SJCRH30 (cell line): ENCODE results near the gene BCAP31. TPM values are rescaled to one million over a fixed set of nuclear protein-coding genes. Genes with fewer than 3 reads are reported as not detected.
A peak's percentile ranks its signal among the peaks of the same experiment; 100 is the strongest.
"Not testable (repeated sequence)": the region's sequence is repeated elsewhere in the genome, so short reads cannot be mapped to it uniquely, and the experiment has no call there.

ENCODE experiments used
- DNase-seq, 2 experiments: peaks; one replicate each; pipeline ENCODE4 v3.0.0-alpha.2; 2015 to 2020
- H3K27ac ChIP-seq: fragments of 250-450 bp; sonication (Bioruptor Pico); 2 replicates; pipeline ENCODE4 v1.5.1; 2020; ENCODE audit warnings: mild to moderate bottlenecking, moderate library complexity
- H3K27me3 ChIP-seq: fragments of 250-450 bp; sonication (Bioruptor Pico); 2 replicates; pipeline ENCODE4 v1.5.1; 2020; ENCODE audit warnings: mild to moderate bottlenecking, moderate library complexity
- H3K36me3 ChIP-seq: fragments of 250-450 bp; sonication (Bioruptor Pico); 2 replicates; pipeline ENCODE4 v1.5.1; 2020; ENCODE audit warnings: mild to moderate bottlenecking, moderate library complexity
- H3K4me1 ChIP-seq: fragments of 250-450 bp; sonication (Bioruptor Pico); 2 replicates; pipeline ENCODE4 v1.5.1; 2020; ENCODE audit warnings: mild to moderate bottlenecking, moderate library complexity
- H3K4me3 ChIP-seq: fragments of 250-450 bp; sonication (Bioruptor Pico); 2 replicates; pipeline ENCODE4 v1.5.1; 2020; ENCODE audit warnings: mild to moderate bottlenecking, moderate library complexity
- H3K9me3 ChIP-seq: fragments of 250-450 bp; sonication (Bioruptor Pico); replicated peaks from 2 replicates; pipeline ENCODE4 v1.5.1; 2020; ENCODE audit warnings: mild to moderate bottlenecking, moderate library complexity
- total RNA-seq: library from RNA; depleted of rRNA; stranded (reverse); fragments of >200 nt; shearing (Covaris generic); gene quantifications from 2 replicates; pipeline ENCODE4 v1.2.3, GENCODE V29; 2014

The BCAP31 gene
- total RNA-seq, 1 experiment from 2014 or later = 78.0 TPM

- Histone ChIP-seq H3K27me3 (no peaks in the 10 kb centered on the region), H3K36me3 (peaks cover 5% of the 10 kb centered on the region; the same call in 1 of the 2 replicates), H3K27ac (no peak overlapping the region), H3K4me3 (no peak overlapping the region), H3K4me1 (no peaks in the 10 kb centered on the region), H3K9me3 (no peaks in the 10 kb centered on the region)
- DNase-seq = no peak
Observed at GRCh38 chrX:153719701-153720100, 4.5 kb downstream of the BCAP31 start.

- H3K36me3 ChIP-seq = peaks cover 5% of the 10 kb centered on the region; the same call in 1 of the 2 replicates
- no peaks in the 10 kb centered on the region for H3K4me1 ChIP-seq
- no peak overlapping the region for H3K27ac ChIP-seq
- H3K27me3 ChIP-seq = no peaks in the 10 kb centered on the region
- H3K9me3 ChIP-seq = no peaks in the 10 kb centered on the region
- H3K4me3 ChIP-seq = no peak overlapping the region
- DNase-seq = no peak
Observed at GRCh38 chrX:153719238-153719637, 4.9 kb downstream of the BCAP31 start.

- no peaks in the 10 kb centered on the region for H3K27me3 ChIP-seq
- H3K27ac ChIP-seq = no peak overlapping the region
- H3K9me3 ChIP-seq = no peaks in the 10 kb centered on the region
- DNase-seq = no peak
- peaks cover 5% of the 10 kb centered on the region; the same call in 1 of the 2 replicates for H3K36me3 ChIP-seq
- no peak overlapping the region for H3K4me3 ChIP-seq
- H3K4me1 ChIP-seq = no peaks in the 10 kb centered on the region
Observed at GRCh38 chrX:153717445-153717844, 6.7 kb downstream of the BCAP31 start.

- H3K27ac ChIP-seq = no peak overlapping the region
- no peaks in the 10 kb centered on the region for H3K4me1 ChIP-seq
- DNase-seq = no peak
- no peaks in the 10 kb centered on the region for H3K9me3 ChIP-seq
- H3K4me3 ChIP-seq = no peak overlapping the region
- peaks cover 3% of the 10 kb centered on the region; the same call in 1 of the 2 replicates for H3K36me3 ChIP-seq
- H3K27me3 ChIP-seq = no peaks in the 10 kb centered on the region
Observed at GRCh38 chrX:153714256-153714655, 9.9 kb downstream of the BCAP31 start.

- no peaks in the 10 kb centered on the region for H3K4me1 ChIP-seq
- no peak overlapping the region for H3K4me3 ChIP-seq
- DNase-seq = no peak
- H3K9me3 ChIP-seq = no peaks in the 10 kb centered on the region
- H3K27ac ChIP-seq = no peak overlapping the region
- no peaks in the 10 kb centered on the region for H3K27me3 ChIP-seq
- no peaks in the 10 kb centered on the region; the same call in 1 of the 2 replicates for H3K36me3 ChIP-seq
Observed at GRCh38 chrX:153709726-153710674, 14.2 kb downstream of the BCAP31 start.

- Histone ChIP-seq H3K27me3 (no peaks in the 10 kb centered on the region), H3K4me3 (no peak overlapping the region), H3K4me1 (no peaks in the 10 kb centered on the region), H3K9me3 (no peaks in the 10 kb centered on the region), H3K27ac (no peak overlapping the region), H3K36me3 (no peaks in the 10 kb centered on the region)
- peak; percentile 55 to 60 for DNase-seq
Observed at GRCh38 chrX:153708415-153708814, 15.8 kb downstream of the BCAP31 start.

GRCh38 chrX:153707406-153707805, 16.8 kb downstream of the BCAP31 start:
- no peaks in the 10 kb centered on the region for H3K4me1 ChIP-seq
- no peak for DNase-seq
- H3K9me3 ChIP-seq = no peaks in the 10 kb centered on the region
- no peak overlapping the region for H3K4me3 ChIP-seq
- H3K27me3 ChIP-seq = no peaks in the 10 kb centered on the region
- H3K36me3 ChIP-seq = no peaks in the 10 kb centered on the region
- no peak overlapping the region for H3K27ac ChIP-seq

GRCh38 chrX:153706799-153707198, 17.4 kb downstream of the BCAP31 start:
- Histone ChIP-seq H3K4me3 (no peak overlapping the region), H3K4me1 (no peaks in the 10 kb centered on the region), H3K9me3 (no peaks in the 10 kb centered on the region), H3K27ac (no peak overlapping the region), H3K36me3 (no peaks in the 10 kb centered on the region), H3K27me3 (no peaks in the 10 kb centered on the region)
- DNase-seq = no peak

GRCh38 chrX:153705403-153706060, 18.7 kb downstream of the BCAP31 start:
- not testable (repeated sequence) for H3K36me3 ChIP-seq, H3K4me3 ChIP-seq, H3K4me1 ChIP-seq, H3K27ac ChIP-seq, H3K27me3 ChIP-seq, DNase-seq, H3K9me3 ChIP-seq

GRCh38 chrX:153704631-153705402, 19.4 kb downstream of the BCAP31 start:
- not testable (repeated sequence) for DNase-seq, H3K27me3 ChIP-seq, H3K4me3 ChIP-seq, H3K9me3 ChIP-seq, H3K36me3 ChIP-seq, H3K27ac ChIP-seq, H3K4me1 ChIP-seq

- H3K4me1 ChIP-seq = no peaks in the 10 kb centered on the region
- H3K27ac ChIP-seq = no peak overlapping the region
Observed at GRCh38 chrX:153704021-153704526, 20.1 kb downstream of the BCAP31 start.

GRCh38 chrX:153703036-153703370, 21.2 kb downstream of the BCAP31 start:
- DNase-seq = no peak
- H3K4me3 ChIP-seq = no peak overlapping the region
- H3K27me3 ChIP-seq = no peaks in the 10 kb centered on the region
- H3K36me3 ChIP-seq = no peaks in the 10 kb centered on the region
- no peaks in the 10 kb centered on the region for H3K9me3 ChIP-seq
- no peaks in the 10 kb centered on the region for H3K4me1 ChIP-seq
- no peak overlapping the region for H3K27ac ChIP-seq

More at GRCh38 chrX:153704021-153704526, 20.1 kb downstream of the BCAP31 start:
- no peaks in the 10 kb centered on the region for H3K9me3 ChIP-seq
- H3K36me3 ChIP-seq = no peaks in the 10 kb centered on the region
- DNase-seq = no peak
- H3K27me3 ChIP-seq = no peaks in the 10 kb centered on the region
- H3K4me3 ChIP-seq = no peak overlapping the region

- no peak for DNase-seq
- Histone ChIP-seq H3K27me3 (no peaks in the 10 kb centered on the region), H3K36me3 (no peaks in the 10 kb centered on the region), H3K4me1 (no peaks in the 10 kb centered on the region), H3K9me3 (no peaks in the 10 kb centered on the region), H3K4me3 (no peak overlapping the region), H3K27ac (no peak overlapping the region)
Observed at GRCh38 chrX:153702336-153703035, 21.7 kb downstream of the BCAP31 start.

GRCh38 chrX:153701706-153702105, 22.5 kb downstream of the BCAP31 start:
- Histone ChIP-seq H3K27ac (no peak overlapping the region), H3K36me3 (no peaks in the 10 kb centered on the region), H3K27me3 (no peaks in the 10 kb centered on the region), H3K4me3 (no peak overlapping the region), H3K4me1 (no peaks in the 10 kb centered on the region), H3K9me3 (no peaks in the 10 kb centered on the region)
- no peak for DNase-seq
